Islet of Langerhans (tissue), 1 donor: Measurements from ENCODE around the gene UGT1A4.
"Not testable (repeated sequence)": the region's sequence is repeated elsewhere in the genome, so short reads cannot be mapped to it uniquely, and the experiment has no call there.

ENCODE experiments used
- FAIRE-seq: peaks from one replicate; lab custom pipeline; 2011; peaks lifted over from hg19 to GRCh38; lab: Jason Lieb, UNC

UGT1A4 gene

GRCh38 chr2:233700028-233700635, 18.4 kb upstream of the UGT1A4 start:
- peak; percentile 76 for FAIRE-seq

GRCh38 chr2:233700842-233701241, 17.7 kb upstream of the UGT1A4 start:
- not testable (repeated sequence) for FAIRE-seq

GRCh38 chr2:233702238-233702637, 16.3 kb upstream of the UGT1A4 start:
- FAIRE-seq = no peak

DNA sequence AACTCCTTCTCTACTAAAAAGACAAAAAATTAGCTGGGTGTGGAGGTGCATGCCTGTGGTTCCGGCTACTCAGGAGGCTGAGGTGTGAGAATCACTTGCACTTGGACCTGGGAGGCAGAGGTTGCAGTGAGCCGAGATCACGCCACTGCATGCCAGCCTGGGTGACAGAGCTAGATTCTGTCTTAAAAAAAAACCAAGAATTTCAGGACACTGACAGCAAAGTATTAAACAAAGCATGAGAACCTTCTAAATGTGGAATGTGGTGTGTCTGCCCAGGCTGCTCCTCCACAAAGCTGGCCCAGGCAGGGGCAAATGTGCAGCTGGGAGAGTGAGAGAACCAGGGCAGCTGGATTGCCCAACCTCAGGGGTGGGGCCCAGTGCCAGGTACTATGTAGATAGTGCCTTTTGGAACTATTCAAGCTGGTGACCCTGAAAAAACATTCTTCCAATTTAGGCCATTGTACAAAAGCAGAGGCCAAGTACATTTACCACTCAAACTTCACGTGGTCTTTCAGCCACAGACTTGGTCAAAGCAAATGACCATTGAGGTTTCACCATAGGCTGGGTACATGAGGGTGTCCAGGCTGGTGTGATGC, 12.5 kb upstream of the UGT1A4 start:
- no peak for FAIRE-seq

GRCh38 chr2:233706720-233707119, 11.8 kb upstream of the UGT1A4 start:
- no peak for FAIRE-seq

GRCh38 chr2:233707940-233708644, 10.4 kb upstream of the UGT1A4 start:
- no peak for FAIRE-seq

DNA sequence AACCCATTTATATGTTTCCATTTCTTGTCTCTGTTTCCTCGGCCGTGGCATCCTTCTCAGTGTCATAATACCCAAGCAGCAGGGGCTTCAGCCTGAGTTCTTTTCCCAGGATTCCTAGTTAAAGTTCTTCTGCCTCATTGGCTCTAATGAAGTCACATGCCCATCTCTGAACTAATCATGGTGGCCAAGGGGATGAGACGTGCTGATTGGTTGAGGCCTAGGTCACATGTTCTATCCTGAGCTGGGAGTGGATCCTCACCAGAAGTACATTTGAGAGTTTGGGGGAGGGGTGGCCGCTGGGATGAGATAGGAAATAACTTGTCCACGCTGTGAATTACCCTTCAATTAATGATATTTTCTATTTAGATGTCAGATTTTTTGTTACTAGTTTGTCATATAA, 9.6 kb upstream of the UGT1A4 start:
- no peak for FAIRE-seq

DNA sequence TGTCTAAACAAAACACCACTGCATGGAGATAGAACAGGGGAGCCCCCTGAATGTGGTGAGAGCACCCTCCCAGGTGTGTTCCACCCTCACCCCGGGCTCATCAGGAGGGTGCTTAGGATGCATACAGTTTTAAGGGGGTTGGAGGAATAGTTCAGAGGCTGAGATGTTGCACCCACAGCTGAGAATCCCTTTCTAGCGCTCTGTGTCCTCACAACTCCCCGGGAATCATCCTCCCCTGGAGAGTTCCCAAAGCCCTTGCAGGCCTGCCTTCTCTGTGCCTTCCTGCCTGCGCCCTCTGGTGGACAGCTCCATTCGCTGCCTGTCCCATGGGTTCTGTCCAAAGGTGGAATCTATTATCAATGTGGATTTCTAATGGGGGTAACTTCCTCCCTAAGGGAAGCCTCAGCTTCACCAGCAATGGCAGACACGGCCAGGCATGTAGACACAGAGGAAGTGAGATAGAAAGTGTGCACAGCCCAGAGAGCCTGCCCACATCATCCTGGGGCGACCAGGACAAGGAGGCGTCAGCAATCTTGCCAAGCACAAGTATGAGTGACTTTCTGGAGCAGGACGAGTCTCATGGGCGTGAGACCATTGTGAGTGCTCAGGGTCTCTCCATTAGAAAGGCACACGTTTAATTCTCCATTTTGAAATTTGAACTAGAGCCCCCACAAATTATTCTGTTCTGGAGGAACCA, 7.1 kb upstream of the UGT1A4 start:
- no peak for FAIRE-seq

- FAIRE-seq = no peak
Measured at GRCh38 chr2:233712611-233713261, 5.8 kb upstream of the UGT1A4 start, which contains the start of gene UGT1A5. TSS of gene UGT1A5 (plus strand) at chr2:233712907. CDS start at chr2:233712992, 85 bp downstream.

DNA sequence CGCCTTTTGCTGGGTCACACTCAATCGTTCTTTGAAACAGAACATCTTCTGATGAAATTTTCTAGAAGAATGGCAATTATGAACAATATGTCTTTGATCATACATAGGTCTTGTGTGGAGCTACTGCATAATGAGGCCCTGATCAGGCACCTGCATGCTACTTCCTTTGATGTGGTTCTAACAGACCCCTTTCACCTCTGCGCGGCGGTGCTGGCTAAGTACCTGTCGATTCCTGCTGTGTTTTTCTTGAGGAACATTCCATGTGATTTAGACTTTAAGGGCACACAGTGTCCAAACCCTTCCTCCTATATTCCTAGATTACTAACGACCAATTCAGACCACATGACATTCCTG, 5.3 kb upstream of the UGT1A4 start:
- no peak for FAIRE-seq

GRCh38 chr2:233714121-233714520, 4.4 kb upstream of the UGT1A4 start:
- no peak for FAIRE-seq

GRCh38 chr2:233728723-233729301, 10.3 kb downstream of the UGT1A4 start, which contains the start of gene UGT1A3:
TSS of gene UGT1A3 (plus strand) at chr2:233729042. CDS start at chr2:233729127, 85 bp downstream.
- FAIRE-seq = no peak

DNA sequence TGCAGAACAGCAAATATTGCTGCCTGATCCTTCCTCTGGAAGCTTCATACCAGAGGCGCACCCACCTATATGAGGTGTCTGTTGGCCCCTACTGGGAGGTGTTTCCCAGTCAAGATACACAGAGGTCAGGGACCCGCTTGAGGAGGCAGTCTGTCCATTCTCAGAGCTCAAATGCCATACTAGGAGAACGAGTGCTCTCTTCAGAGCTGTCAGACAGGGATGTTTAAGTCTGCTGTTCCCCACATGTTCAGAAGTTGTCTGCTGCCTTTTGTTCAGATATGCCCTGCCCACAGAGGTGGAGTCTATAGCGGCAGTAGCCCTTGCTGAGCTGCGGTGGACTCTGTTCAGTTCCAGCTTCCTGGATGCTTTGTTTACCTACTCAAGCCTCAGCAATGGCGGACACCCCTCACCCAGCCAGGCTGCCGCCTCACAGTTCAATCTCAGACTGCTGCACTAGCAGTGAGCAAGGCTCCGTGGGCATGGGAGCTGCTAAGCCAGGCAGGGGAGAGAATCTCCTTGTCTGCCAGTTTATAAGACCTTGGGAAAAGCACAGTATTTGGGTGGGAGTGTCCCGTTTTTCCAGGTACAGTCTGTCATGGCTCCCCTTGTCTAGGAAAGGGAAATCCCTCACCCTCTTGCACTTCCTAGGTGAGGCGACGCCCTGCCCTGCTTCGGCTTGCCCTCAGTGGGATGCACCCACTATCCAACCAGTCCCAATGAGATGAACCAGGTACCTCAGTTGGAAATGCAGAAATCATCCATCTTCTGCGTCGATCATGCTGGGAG, 18.5 kb downstream of the UGT1A4 start:
- not testable (repeated sequence) for FAIRE-seq

GRCh38 chr2:233740870-233741269, 22.3 kb downstream of the UGT1A4 start:
- no peak for FAIRE-seq

GRCh38 chr2:233743464-233744259, 25.1 kb downstream of the UGT1A4 start:
- no peak for FAIRE-seq

GRCh38 chr2:233745073-233745755, 26.7 kb downstream of the UGT1A4 start:
- FAIRE-seq = no peak

GRCh38 chr2:233745838-233746237, 27.3 kb downstream of the UGT1A4 start:
- not testable (repeated sequence) for FAIRE-seq

GRCh38 chr2:233746475-233747282, 28.1 kb downstream of the UGT1A4 start:
- no peak for FAIRE-seq

GRCh38 chr2:233747283-233747544, 28.7 kb downstream of the UGT1A4 start:
- no peak for FAIRE-seq
